Kidney (tissue), 14 donors: Measurements from ENCODE around the gene CKM. TPM values are rescaled to one million over a fixed set of nuclear protein-coding genes. Genes with fewer than 3 reads are reported as not detected.

Experiments
- DNase-seq, 5 donors: peaks; one replicate each; pipeline ENCODE4 v3.0.0-alpha.2; 2013 to 2020
- FAIRE-seq: peaks from 2 replicates; lab custom pipeline; 2012; peaks lifted over from hg19 to GRCh38; lab: Jason Lieb, UNC
- H3K27ac ChIP-seq, 2 donors: one replicate each; pipeline ENCODE4 v1.7.0; 2013; ENCODE audit warnings: low read depth in 2 of 2, low read length in 2 of 2, inconsistent platforms in 1 of 2
- H3K27me3 ChIP-seq: one replicate; pipeline ENCODE4 v1.7.1; 2013; ENCODE audit warnings: low read length, inconsistent platforms; ENCODE audit not compliant: control insufficient read depth, insufficient read depth
- H3K36me3 ChIP-seq, 3 donors: one replicate each; pipeline versions ENCODE4 v1.7.0 to v1.7.1; 2013; ENCODE audit warnings: low read length in 3 of 3, control low read depth in 1 of 3, inconsistent platforms in 1 of 3; ENCODE audit not compliant: insufficient read depth in 3 of 3, control insufficient read depth in 2 of 3
- H3K4me1 ChIP-seq, 3 donors: one replicate each; pipeline versions ENCODE4 v1.7.0 to v1.7.1; 2013; ENCODE audit warnings: low read length in 3 of 3, inconsistent platforms in 1 of 3, low read depth in 1 of 3; ENCODE audit not compliant: control insufficient read depth in 2 of 3, insufficient read depth in 2 of 3
- H3K4me3 ChIP-seq, 3 donors: one replicate each; pipeline versions ENCODE4 v1.7.0 to v1.8.1; 2013; ENCODE audit warnings: low read length in 3 of 3, control low read depth in 1 of 3, inconsistent platforms in 1 of 3
- H3K9ac ChIP-seq, 3 donors: one replicate each; pipeline versions ENCODE4 v1.7.0 to v1.7.1; 2013; ENCODE audit warnings: low read length in 3 of 3, control low read depth in 1 of 3, inconsistent platforms in 1 of 3
- H3K9me3 ChIP-seq, 3 donors: one replicate each; pipeline versions ENCODE4 v1.7.0 to v1.7.1; 2013; ENCODE audit warnings: low read length in 3 of 3, control low read depth in 1 of 3, inconsistent platforms in 1 of 3; ENCODE audit not compliant: control insufficient read depth in 2 of 3, insufficient read depth in 1 of 3
- intact Hi-C: fragments of 100-400 bp; cut with DNase I; formaldehyde crosslinking; loops from one replicate; pipeline ENCODE4 v1.11.1; 2022
- polyA plus RNA-seq: library from polyadenylated mRNA; stranded (reverse); fragments of 350-450 nt; fragmentation: Illumina TruSeq; extraction: RNeasy Lipid Tissue Mini Kit (QIAGEN cat#74804); gene quantifications from one replicate; pipeline ENCODE4 v1.2.3, GENCODE V29; 2014; ENCODE audit warnings: low read depth, low replicate concordance; ENCODE audit not compliant: insufficient read depth
- total RNA-seq: library from RNA; stranded (reverse); fragmentation: NEBNext Ultra II Directional; extraction: Animal tissue kit (Norgen Biotek cat#: 25700); gene quantifications from one replicate; pipeline ENCODE4 v1.2.1, GENCODE V29; 2021
- TF ChIP-seq, protein P1 (sequence below): IDR thresholded peaks from 3 replicates; pipeline ENCODE4 v1.5.1; 2012; ENCODE audit warnings: mild to moderate bottlenecking, moderate library complexity, borderline replicate concordance; ENCODE audit not compliant: insufficient read depth; ENCODE audit errors: extremely low read depth
- donor health status: control.
- donor health status: control.
- donor health status: control.
- donor health status: control.
- donor health status: control.
- donor health status: DM: yes; HTN: yes; CAD: no.
- donor health status: Normal renal cell carcinoma (clear cell type).

The CKM gene
- total and polyA plus RNA-seq, 2 donors from 2014 or later, result 1.3 TPM; not detected in 1

DNA sequence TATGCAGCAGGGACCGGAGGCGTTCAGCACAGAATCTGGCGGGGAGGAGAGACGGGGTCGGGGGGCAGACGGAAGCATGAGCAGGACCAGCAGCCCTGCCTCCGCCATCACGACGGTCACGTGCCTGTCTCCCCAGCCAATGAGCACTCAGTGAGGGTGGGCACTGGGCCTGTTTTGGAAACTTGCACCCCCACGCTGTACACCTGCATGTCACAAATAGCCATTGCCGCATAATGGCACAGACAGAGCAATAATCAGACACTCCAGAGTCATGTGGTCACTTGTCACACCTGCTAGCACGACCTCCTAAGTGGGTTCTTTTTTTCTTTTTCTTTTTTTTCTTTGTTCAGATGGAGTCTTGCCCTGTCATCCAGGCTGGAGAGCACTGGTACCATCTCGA, 38.9 kb upstream of the CKM start:
- H3K27me3 ChIP-seq, result no peaks in the 10 kb centered on the region

GRCh38 chr19:45358213-45358792, 35.6 kb upstream of the CKM start:
- Histone ChIP-seq H3K27me3 (no peaks in the 10 kb centered on the region), H3K4me3 (no peak overlapping the region), H3K36me3 (peaks cover 0 to 11% (median 3%) of the 10 kb centered on the region in 3 donors), H3K27ac (no peak overlapping the region), H3K9ac (no peak overlapping the region), H3K9me3 (no peaks in the 10 kb centered on the region), H3K4me1 (no peaks in the 10 kb centered on the region)
- FAIRE-seq (no peak), DNase-seq (peak in 1 of 5 donors; percentile 59)
- intact Hi-C loops, result no loop called here
- TF ChIP-seq, protein P1, sequence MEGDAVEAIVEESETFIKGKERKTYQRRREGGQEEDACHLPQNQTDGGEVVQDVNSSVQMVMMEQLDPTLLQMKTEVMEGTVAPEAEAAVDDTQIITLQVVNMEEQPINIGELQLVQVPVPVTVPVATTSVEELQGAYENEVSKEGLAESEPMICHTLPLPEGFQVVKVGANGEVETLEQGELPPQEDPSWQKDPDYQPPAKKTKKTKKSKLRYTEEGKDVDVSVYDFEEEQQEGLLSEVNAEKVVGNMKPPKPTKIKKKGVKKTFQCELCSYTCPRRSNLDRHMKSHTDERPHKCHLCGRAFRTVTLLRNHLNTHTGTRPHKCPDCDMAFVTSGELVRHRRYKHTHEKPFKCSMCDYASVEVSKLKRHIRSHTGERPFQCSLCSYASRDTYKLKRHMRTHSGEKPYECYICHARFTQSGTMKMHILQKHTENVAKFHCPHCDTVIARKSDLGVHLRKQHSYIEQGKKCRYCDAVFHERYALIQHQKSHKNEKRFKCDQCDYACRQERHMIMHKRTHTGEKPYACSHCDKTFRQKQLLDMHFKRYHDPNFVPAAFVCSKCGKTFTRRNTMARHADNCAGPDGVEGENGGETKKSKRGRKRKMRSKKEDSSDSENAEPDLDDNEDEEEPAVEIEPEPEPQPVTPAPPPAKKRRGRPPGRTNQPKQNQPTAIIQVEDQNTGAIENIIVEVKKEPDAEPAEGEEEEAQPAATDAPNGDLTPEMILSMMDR, result no peak

More for the DNA sequence above, 38.9 kb upstream of the CKM start:
- intact Hi-C loops, result no loop called here
- no peak for FAIRE-seq
- Histone ChIP-seq H3K27ac (no peak overlapping the region), H3K36me3 (peaks cover 0 to 7% (median 0%) of the 10 kb centered on the region in 3 donors), H3K9ac (no peak overlapping the region), H3K4me3 (no peak overlapping the region), H3K4me1 (no peaks in the 10 kb centered on the region), H3K9me3 (no peaks in the 10 kb centered on the region)
- peak in 1 of 5 donors; percentile 62 for DNase-seq
- TF ChIP-seq, protein P1, result no peak

DNA sequence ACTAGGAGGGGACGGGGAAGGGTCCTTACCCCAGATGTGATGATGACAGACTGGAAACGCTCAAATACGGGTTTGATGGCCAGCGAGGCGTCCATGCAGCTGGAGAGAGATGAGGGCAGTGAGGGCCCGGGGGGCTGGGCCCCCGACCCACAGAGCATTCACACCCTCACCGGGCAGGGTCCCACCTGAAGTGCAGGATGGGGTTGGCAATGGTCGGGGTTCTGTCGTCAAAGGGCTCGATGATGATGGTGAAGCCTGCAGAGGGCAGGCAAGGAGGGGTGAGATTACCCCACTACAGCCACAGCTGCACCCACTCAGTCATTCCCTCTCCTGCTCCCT, 34.7 kb upstream of the CKM start:
- TF ChIP-seq, protein P1, result no peak
- peaks cover 0 to 15% (median 3%) of the 10 kb centered on the region in 3 donors for H3K36me3 ChIP-seq
- no peak overlapping the region for H3K9ac ChIP-seq
- FAIRE-seq, result no peak
- no peaks in the 10 kb centered on the region for H3K4me1 ChIP-seq
- no peak overlapping the region for H3K27ac ChIP-seq
- no peak overlapping the region for H3K4me3 ChIP-seq
- peak in 1 of 5 donors; percentile 33 for DNase-seq
- no peaks in the 10 kb centered on the region for H3K27me3 ChIP-seq
- H3K9me3 ChIP-seq, result no peaks in the 10 kb centered on the region
- intact Hi-C loops, result no loop called here
